Posterior cingulate gyrus (tissue), 11 donors: ENCODE measurements around the gene EFS.

Source experiments
- DNase-seq, 10 donors: peaks; one replicate each; pipeline versions ENCODE4 v3.0.0 to v3.0.0-alpha.2; 2020 to 2021; ENCODE audit warnings: mixed read lengths in 3 of 10
- intact Hi-C: fragments of 100-400 bp; cut with DNase I; formaldehyde crosslinking; loops from one replicate; pipeline ENCODE4 v1.15.1; 2023

Gene EFS

GRCh38 chr14:23365036-23365731 is at the start of gene EFS:
TSS of gene EFS (minus strand) at chr14:23365172. CDS start at chr14:23365025, 147 bp downstream.
- intact Hi-C loops = no loop called here
- peak in 4 of 10 donors; percentile 76 to 91 (median 78) for DNase-seq

GRCh38 chr14:23414254-23414653 is 49.3 kb upstream of the EFS start:
- intact Hi-C loops = no loop called here
- peak in 1 of 10 donors; percentile 50 for DNase-seq

GRCh38 chr14:23413681-23414080 is 48.7 kb upstream of the EFS start:
- intact Hi-C loops = no loop called here
- peak in 2 of 10 donors; percentile 23 to 76 for DNase-seq

- intact Hi-C loops = no loop called here
- DNase-seq = peak in 2 of 10 donors; percentile 52
Observed at GRCh38 chr14:23411563-23412525, 46.9 kb upstream of the EFS start.

GRCh38 chr14:23409966-23410635 is 45.1 kb upstream of the EFS start:
- peak in 2 of 10 donors; percentile 39 to 77 for DNase-seq
- intact Hi-C loops = no loop called here

GRCh38 chr14:23409475-23409874 is 44.5 kb upstream of the EFS start:
- intact Hi-C loops = no loop called here
- peak in 2 of 10 donors; percentile 36 to 55 for DNase-seq

GRCh38 chr14:23408307-23408630 is 43.3 kb upstream of the EFS start:
- intact Hi-C loops = no loop called here
- peak in 2 of 10 donors; percentile 9 to 16 for DNase-seq

- peak in 1 of 10 donors; percentile 65 for DNase-seq
Observed at GRCh38 chr14:23407516-23408306, 42.7 kb upstream of the EFS start, which contains the start of gene MYH6. TSS of gene MYH6 (minus strand) at chr14:23408273. CDS start at chr14:23407223, 1,050 bp downstream.

GRCh38 chr14:23406725-23407355 is 41.9 kb upstream of the EFS start:
- DNase-seq = peak in 2 of 10 donors; percentile 69 to 70
- intact Hi-C loops = no loop called here

More at GRCh38 chr14:23407516-23408306, 42.7 kb upstream of the EFS start, which contains the start of gene MYH6:
- intact Hi-C loops = no loop called here

- peak in 3 of 10 donors; percentile 13 to 70 (median 41) for DNase-seq
- intact Hi-C loops = no loop called here
Observed at GRCh38 chr14:23406244-23406643, 41.3 kb upstream of the EFS start.

GRCh38 chr14:23405516-23406025 is 40.6 kb upstream of the EFS start:
- intact Hi-C loops = no loop called here
- DNase-seq = peak in 2 of 10 donors; percentile 56 to 70

- intact Hi-C loops = no loop called here
- peak in 2 of 10 donors; percentile 58 to 67 for DNase-seq
Observed at GRCh38 chr14:23405096-23405495, 40.1 kb upstream of the EFS start.

- intact Hi-C loops = no loop called here
Observed at GRCh38 chr14:23404331-23404900, 39.4 kb upstream of the EFS start.

GRCh38 chr14:23403908-23404307 is 38.9 kb upstream of the EFS start:
- intact Hi-C loops = no loop called here
- peak in 2 of 10 donors; percentile 0 to 70 for DNase-seq

More at GRCh38 chr14:23404331-23404900, 39.4 kb upstream of the EFS start:
- peak in 2 of 10 donors; percentile 58 to 72 for DNase-seq

GRCh38 chr14:23403139-23403438 is 38.1 kb upstream of the EFS start:
- intact Hi-C loops = no loop called here
- DNase-seq = peak in 2 of 10 donors; percentile 22 to 25

GRCh38 chr14:23402296-23403138 is 37.5 kb upstream of the EFS start:
- intact Hi-C loops = no loop called here
- DNase-seq = peak in 2 of 10 donors; percentile 57

- intact Hi-C loops = no loop called here
- peak in 2 of 10 donors; percentile 13 to 24 for DNase-seq
Observed at GRCh38 chr14:23401291-23401690, 36.3 kb upstream of the EFS start.
